Measurements from ENCODE around the gene EYS.
A peak's percentile ranks its signal among the peaks of the same experiment; 100 is the strongest.
"Not testable (repeated sequence)": the region's sequence is repeated elsewhere in the genome, so short reads cannot be mapped to it uniquely, and the experiment has no call there.

EYS gene

DNA sequence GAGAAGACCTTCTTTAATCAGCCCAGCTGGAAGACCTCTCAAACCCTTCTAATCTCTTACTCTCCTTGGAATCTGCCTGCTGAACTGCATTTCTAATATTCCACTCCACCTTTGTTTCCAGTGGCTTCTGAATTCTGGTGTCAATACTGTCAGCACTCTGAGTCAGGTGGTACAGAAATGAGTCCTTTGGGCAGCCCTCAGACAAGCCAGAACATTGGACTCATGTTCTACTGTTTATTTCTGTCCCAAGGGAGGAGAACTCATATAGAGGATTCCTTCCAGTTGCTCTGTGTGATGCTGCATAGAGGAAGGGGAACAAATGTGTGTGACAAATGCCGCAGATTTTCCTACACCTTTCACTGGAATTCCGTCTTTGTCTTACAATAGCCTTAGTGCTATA is 1956.6 kb downstream of the EYS start:
- no peak for DNase-seq

GRCh38 chr6:63745784-63746183 is 1961.2 kb downstream of the EYS start:
- DNase-seq = no peak

DNA sequence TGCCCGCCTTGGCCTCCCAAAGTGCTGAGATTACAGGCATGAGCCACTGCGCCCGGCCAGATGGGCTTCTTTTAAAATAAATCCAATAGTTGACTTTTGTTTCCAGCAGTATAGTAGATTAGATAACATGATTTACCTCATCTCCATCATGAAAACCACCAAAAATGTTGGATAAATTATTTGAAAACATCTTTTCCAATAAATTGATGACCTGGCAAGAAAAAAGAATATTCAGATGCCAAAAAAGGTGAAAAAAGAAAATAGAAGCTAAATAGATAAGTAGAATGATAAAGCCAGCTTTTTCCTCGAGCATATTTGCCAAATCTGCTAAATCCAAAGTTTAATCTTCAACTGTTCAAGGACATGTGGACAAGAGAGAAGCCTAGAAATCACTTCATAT is 1962.2 kb downstream of the EYS start:
- no peak for DNase-seq

GRCh38 chr6:63743691-63744090 is 1963.3 kb downstream of the EYS start:
- no peak for DNase-seq

- DNase-seq = no peak
These were observed 1965.0 kb downstream of the EYS start for GRCh38 chr6:63742060-63742459.

GRCh38 chr6:63740709-63741108 is 1966.3 kb downstream of the EYS start:
- no peak for DNase-seq

GRCh38 chr6:63739094-63739687 is 1967.8 kb downstream of the EYS start:
- DNase-seq = no peak

DNA sequence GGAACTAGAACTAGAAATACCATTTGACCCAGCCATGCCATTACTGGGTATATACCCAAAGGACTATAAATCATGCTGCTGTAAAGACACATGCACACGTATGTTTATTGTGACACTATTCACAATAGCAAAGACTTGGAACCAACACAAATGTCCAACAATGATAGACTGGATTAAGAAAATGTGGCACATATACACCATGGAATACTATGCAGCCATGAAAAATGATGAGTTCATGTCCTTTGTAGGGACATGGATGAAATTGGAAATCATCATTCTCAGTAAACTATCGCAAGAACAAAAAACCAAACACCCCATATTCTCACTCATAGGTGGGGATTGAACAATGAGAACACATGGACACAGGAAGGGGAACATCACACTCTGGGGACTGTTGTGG is 1968.8 kb downstream of the EYS start:
- not testable (repeated sequence) for DNase-seq

DNA sequence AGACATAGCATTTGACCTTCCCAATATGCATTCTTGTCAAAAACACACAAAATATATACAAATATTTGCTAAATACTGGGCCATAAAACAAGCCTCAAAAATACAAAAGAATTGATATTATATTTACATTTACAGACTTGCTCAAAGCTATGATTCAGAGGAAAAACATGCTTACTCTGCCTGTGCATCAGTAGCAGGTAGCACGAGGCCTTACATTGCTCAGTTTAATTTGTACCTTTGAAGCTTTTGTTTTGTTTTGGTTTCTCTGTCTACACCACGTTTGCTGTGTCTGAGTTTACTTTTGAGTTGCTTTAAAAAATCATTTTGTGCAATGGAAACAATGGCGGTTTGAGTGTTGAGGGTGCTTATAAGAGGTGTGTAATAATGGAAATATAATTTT is 1972.1 kb downstream of the EYS start:
- DNase-seq = no peak

- DNase-seq = no peak
These were observed 1974.7 kb downstream of the EYS start for GRCh38 chr6:63732336-63732735.

DNA sequence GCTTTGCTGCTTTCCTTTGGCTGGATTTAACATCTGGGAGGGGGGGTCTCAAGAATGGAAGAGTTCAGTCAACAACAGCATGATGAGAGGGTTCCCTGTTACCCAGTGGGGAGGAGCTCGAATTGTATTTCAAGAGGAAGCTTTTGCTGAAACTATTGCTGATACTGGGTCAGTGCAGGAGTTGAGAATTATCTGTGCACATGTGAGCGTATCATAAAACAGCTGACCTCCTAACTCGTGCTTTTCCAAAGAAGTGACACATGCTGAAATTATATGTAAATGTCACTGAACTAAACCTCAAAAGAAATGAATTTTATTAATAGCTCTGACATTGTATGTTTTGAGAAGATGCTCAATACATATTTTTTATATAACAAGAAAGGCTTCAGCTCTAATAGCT is 1975.1 kb downstream of the EYS start:
- DNase-seq = no peak

- DNase-seq = no peak
These were observed 1976.7 kb downstream of the EYS start for GRCh38 chr6:63730311-63730710.

DNA sequence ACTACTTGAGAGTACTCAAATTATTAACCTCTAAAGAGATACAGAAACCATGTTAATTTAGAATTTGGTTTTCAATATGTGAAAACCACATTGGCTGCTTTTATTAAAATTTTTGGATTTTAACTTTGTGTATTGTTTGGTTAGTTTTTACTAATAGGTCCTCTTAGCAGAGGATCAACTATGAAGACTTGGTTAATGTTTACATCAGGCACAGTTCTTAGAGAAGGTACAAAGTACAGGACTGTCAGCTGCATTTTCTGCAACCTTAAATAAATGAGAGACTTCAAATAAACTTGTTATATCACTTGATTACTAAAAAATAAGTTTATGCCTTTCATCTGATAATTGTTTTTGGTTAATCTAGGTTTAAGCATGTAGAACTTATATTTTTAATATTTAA is 1982.3 kb downstream of the EYS start:
- DNase-seq = no peak

- no peak for DNase-seq
These were observed 1985.8 kb downstream of the EYS start for GRCh38 chr6:63721181-63721580.

DNA sequence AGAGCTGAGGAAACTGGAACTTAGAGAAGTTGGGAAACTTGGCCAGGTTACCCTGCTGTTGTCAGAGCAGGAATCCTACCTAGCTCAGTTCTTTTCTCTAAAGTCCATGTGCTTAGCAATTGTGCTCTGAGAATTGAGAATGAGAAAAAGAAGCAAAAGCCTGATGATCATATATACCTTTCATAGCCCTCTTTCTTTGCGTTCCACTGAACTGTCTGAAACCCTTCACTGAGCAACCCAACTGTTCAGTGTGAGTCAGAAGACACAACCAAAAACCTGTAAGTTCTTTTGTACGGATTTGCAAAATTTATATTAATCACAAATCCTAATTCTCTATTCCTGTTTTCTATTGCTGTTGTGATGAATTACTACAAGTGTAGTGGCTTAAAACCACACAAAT is 1990.9 kb downstream of the EYS start:
- DNase-seq = no peak

DNA sequence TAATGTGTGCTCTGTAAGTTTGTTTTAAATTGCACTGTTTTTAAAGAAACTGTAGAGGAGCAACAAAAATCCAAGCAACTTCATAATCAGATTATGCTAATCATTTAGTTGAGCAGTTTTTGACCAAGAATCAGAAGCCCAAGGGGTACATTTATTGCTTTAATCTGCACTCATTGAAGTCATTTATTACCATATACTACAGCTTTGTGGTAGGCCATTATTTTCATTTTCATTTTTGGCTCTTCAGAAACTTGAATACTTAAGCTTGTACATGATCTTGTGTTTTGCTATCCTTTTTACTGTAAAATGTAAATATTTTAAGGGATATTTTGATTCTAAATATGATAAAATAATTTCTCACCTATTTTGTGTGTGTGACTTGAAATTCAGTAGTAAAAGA is 1992.9 kb downstream of the EYS start:
- no peak for DNase-seq

GRCh38 chr6:63713332-63713731 is 1993.7 kb downstream of the EYS start:
- DNase-seq = no peak

- DNase-seq = no peak
These were observed 1997.9 kb downstream of the EYS start for GRCh38 chr6:63709148-63709547.

DNA sequence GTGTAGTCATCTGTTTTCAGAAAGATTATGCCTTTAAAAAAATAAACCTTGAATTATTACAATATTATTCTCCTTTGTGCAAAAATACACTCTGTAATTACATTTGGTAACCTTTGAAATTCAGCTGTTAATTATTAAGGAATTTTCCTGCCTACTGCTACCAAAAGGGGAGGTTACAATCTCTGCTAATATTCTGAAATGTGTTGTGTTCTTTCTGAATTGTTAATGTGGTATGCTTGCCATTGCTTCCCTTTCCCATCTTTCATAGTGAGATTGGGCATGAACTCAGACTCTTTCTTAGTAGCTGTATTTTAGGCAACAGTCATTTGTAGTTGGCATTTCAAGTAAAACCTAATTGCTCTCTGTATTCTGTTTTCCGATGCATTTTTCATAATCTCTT is 1998.4 kb downstream of the EYS start:
- DNase-seq = no peak

DNA sequence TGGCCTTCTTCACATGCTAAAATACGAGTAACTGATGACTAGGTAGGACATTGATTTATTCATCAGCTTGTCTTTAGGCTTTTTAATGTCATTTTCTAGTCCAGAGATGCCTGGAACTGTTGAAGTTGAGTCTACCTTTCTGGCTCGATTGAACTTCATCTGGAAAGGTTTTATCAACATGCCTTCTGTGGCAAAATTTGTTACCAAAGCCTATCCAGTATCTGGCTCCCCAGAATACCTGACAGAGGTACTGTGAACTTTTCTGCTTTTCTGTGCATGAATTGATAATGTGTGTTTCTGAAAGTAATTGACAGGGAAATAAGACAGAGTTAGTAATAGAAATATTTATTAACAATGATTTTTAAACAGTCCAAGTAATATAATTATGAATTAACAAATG is 2000.4 kb downstream of the EYS start:
- no peak for DNase-seq

- peak in 1 of 5 experiments; percentile 57 for DNase-seq
These were observed 2001.3 kb downstream of the EYS start for GRCh38 chr6:63705707-63706106.

GRCh38 chr6:63690221-63690620 is 2016.8 kb downstream of the EYS start:
- no peak for DNase-seq

DNA sequence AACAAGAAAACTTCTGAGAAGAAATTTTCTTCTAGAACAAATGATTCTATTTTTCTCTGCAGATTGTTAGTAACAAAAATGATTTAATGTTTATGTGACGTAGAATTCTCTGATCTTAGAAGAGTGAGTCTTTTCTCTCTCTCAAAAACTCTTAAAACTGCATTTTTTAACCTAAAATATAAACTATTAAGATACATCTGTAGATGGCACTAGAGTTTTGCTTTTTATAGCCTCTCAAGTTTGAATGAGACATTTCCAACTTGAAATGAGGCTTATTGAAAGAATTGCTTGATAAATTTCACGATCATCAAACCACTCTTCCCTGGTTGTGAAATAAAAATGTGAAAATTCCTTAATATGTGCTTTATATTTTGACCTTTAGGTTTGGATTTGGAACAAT is 2017.6 kb downstream of the EYS start:
- DNase-seq = no peak

DNA sequence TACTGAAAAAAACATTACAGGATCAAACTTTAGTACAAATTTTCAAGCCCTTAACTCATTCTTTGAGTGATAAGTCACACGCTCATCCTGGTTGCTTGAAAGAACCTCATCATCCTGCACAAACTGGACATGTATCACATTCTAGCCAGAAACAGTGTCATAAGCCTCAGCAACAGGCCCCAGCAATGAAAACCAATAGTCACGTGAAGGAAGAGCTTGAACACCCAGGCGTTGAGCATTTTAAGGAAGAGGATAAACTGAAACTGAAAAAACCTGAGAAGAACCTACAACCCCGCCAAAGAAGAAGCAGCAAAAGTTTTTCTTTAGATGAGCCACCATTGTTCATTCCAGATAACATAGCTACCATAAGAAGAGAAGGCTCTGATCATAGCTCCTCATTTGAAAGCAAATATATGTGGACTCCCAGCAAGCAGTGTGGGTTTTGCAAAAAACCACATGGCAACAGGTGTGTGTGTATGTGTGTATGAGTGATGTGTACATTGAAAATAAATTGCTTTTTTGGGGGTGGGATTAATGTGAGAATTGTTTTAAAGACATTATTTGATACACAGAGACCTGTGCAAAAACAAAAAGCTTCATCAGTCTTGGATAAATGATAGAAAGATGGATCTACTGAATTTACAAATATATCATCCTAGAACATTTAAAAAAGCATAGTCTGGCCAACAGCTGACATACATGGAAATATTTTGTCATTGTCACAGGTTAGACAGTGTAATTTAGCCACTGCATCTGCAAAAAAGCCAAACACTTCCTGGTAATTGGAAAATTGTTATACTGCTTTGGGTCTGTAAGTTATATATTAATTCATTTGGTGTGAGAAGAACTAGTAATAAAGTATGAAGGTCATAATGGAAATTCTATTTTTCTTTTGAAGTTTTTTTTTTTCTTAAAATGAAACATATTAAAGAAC is 2021.3 kb downstream of the EYS start:
- DNase-seq = peak in 1 of 5 experiments; percentile 4
